GM12892 (cell line): ENCODE data around the gene SLC2A2.

ENCODE experiments used
- POLR2A ChIP-seq: IDR thresholded peaks from 2 replicates; pipeline ENCODE4 v1.6.1; 2011; ENCODE audit warnings: low read depth, low read length, control low read depth
- POLR2AphosphoS5 ChIP-seq: IDR thresholded peaks from 2 replicates; pipeline ENCODE4 v1.6.1; 2011; ENCODE audit warnings: low read depth, low read length, control low read depth
- TAF1 ChIP-seq: IDR thresholded peaks from 2 replicates; pipeline ENCODE4 v1.6.1; 2011; ENCODE audit warnings: low read depth, mild to moderate bottlenecking, control low read depth, low read length, borderline replicate concordance

GRCh38 chr3:171061749-171062148, 35.2 kb upstream of the SLC2A2 start:
- no peak for TF ChIP-seq POLR2AphosphoS5
- no peak for TF ChIP-seq TAF1
- no peak for TF ChIP-seq POLR2A
